GM13977 (cell line): ENCODE results near the gene FAM229A.
A peak's percentile ranks its signal among the peaks of the same experiment; 100 is the strongest.

ENCODE experiments used
- DNase-seq: peaks from one replicate; pipeline ENCODE4 v3.0.0; 2012; ENCODE audit warnings: low spot score
- CTCF ChIP-seq: IDR thresholded peaks from 2 replicates; pipeline ENCODE4 v1.5.1; 2012; ENCODE audit warnings: mild to moderate bottlenecking, control low read depth; ENCODE audit not compliant: insufficient read depth; ENCODE audit errors: extremely low read depth, missing control alignments
- in situ Hi-C: fragments of 300-500 bp; cut with MboI; formaldehyde crosslinking; loops from one replicate; pipeline ENCODE4 v1.12.0; 2022; ENCODE audit warnings: low sequenced_read_pairs, low pct_unique_long_range_greater_than_20kb, mixed read lengths, inconsistent platforms; ENCODE audit not compliant: unreplicated experiment

Gene FAM229A

GRCh38 chr1:32353886-32354570 lies 8.3 kb downstream of the FAM229A start:
- DNase-seq = no peak
- no peak for TF ChIP-seq CTCF
- in situ Hi-C loops = no loop called here

GRCh38 chr1:32353431-32353830 lies 8.9 kb downstream of the FAM229A start:
- DNase-seq = no peak
- in situ Hi-C loops = no loop called here
- no peak for TF ChIP-seq CTCF

- in situ Hi-C loops = no loop called here
- DNase-seq = no peak
- no peak for TF ChIP-seq CTCF
These were observed 9.4 kb downstream of the FAM229A start for GRCh38 chr1:32352831-32353383.

- in situ Hi-C loops = no loop called here
- TF ChIP-seq CTCF = no peak
- DNase-seq = no peak
These were observed 10.0 kb downstream of the FAM229A start for GRCh38 chr1:32352239-32352745.

- in situ Hi-C loops = no loop called here
- no peak for TF ChIP-seq CTCF
- peak; percentile 99 for DNase-seq
These were observed 10.7 kb downstream of the FAM229A start for GRCh38 chr1:32351399-32352238.

- TF ChIP-seq CTCF = peak; percentile 31
- in situ Hi-C loops = no loop called here
- peak; percentile 84 for DNase-seq
These were observed 11.4 kb downstream of the FAM229A start for GRCh38 chr1:32350785-32351398.
